Psoas muscle (tissue), 8 donors: ENCODE data around the gene HOXB13. TPM values are rescaled to one million over a fixed set of nuclear protein-coding genes. Genes with fewer than 3 reads are reported as not detected.

Experiments used
- ATAC-seq, 4 donors: fragments of 200-7000 bp; cut with Tn5 transposase; one replicate each; pipeline ENCODE4 v1.9.1; 2020; ENCODE audit warnings: moderate library complexity in 3 of 4, mild to moderate bottlenecking in 2 of 4
- DNase-seq, 2 donors: peaks; one replicate each; pipeline ENCODE4 v3.0.0-alpha.2; 2020
- H3K27ac ChIP-seq: fragments of 200-600 bp; one replicate; pipeline ENCODE4 v1.8.0; 2022
- H3K27me3 ChIP-seq, 3 donors: fragments of 200-600 bp in 1 of 3; one replicate each; pipeline versions ENCODE4 v1.6.1 to v1.8.0; 2013 to 2022; ENCODE audit warnings: low read length in 2 of 3, mild to moderate bottlenecking in 2 of 3, moderate library complexity in 1 of 3; ENCODE audit not compliant: insufficient read depth in 3 of 3
- H3K36me3 ChIP-seq, 2 donors: fragments of 200-600 bp in 1 of 2; one replicate each; pipeline versions ENCODE4 v1.6.1 to v1.8.0; 2013 to 2022; ENCODE audit warnings: low read depth in 1 of 2, mild to moderate bottlenecking in 1 of 2, moderate library complexity in 1 of 2; ENCODE audit not compliant: insufficient read depth in 1 of 2
- H3K4me1 ChIP-seq: fragments of 200-600 bp; one replicate; pipeline ENCODE4 v1.8.0; 2022
- H3K4me3 ChIP-seq: fragments of 200-600 bp; one replicate; pipeline ENCODE4 v1.8.0; 2022; ENCODE audit warnings: mild to moderate bottlenecking
- H3K9me3 ChIP-seq: fragments of 200-600 bp; one replicate; pipeline ENCODE4 v1.8.0; 2022
- CTCF ChIP-seq: fragments of 200-600 bp; IDR thresholded peaks from one replicate; pipeline ENCODE4 v1.8.0; 2022; ENCODE audit warnings: antibody characterized with exemption
- WGBS, 3 donors: extraction: QIAGEN DNeasy Blood & Tissue Kit; methylation state at CpG; one replicate each; pipeline versions ENCODE4 v1.1.6 to v1.1.7; 2013; 5-methylcytosine and 5-hydroxymethylcytosine counted together
- intact Hi-C, 2 donors: fragments of 100-400 bp; cut with DNase I; formaldehyde crosslinking; loops; one replicate each; pipeline versions ENCODE4 v1.11.0 to v1.14.2; 2022
- long read RNA-seq, 2 donors: library from polyadenylated mRNA; unstranded; transcript quantifications; one replicate each; pipeline ENCODE4 v2.0.0, GENCODE V29; 2021
- polyA plus RNA-seq, 3 donors: library from polyadenylated mRNA; stranded (reverse); fragments of 200-250 nt; gene quantifications; one replicate each; pipeline ENCODE4 v1.2.3, GENCODE V29; 2013
- total RNA-seq, 4 donors: library from RNA; stranded (reverse); fragmentation: NEBNext Ultra II Directional in 2 of 4; extraction: Animal tissue kit (Norgen Biotek cat#: 25700) in 2 of 4; gene quantifications; one replicate each; pipeline versions ENCODE4 v1.2.1 to v1.2.4, GENCODE V29; 2021 to 2023
- donor health status: healthy with polysubstance abuse.
- donor health status: DM: no; HTN: no; CAD: no; lungs with moderate emphysema.
- donor health status: Bipolar disorder and iron deficiency.
- donor health status: healthy.
- donor health status: DM: yes; HTN: yes; CAD: no.
- donor health status: DM: no; HTN: no; CAD: no.
- donor health status: DM: no; HTN: no; CAD: no.
- donor health status: DM: yes; HTN: yes; CAD: no.

HOXB13 gene
- total RNA-seq, result not detected
- polyA plus RNA-seq, result not detected
- long read RNA-seq, donor 1, result 0 reads
- long read RNA-seq, donor 2, result 0 reads

GRCh38 chr17:48728232-48729231, at the start of gene HOXB13:
Gene HOXB13, minus strand, starts transcription at chr17:48728750. Its CDS starts 157 bp downstream, at chr17:48728593.
- no peak within 1 kb of the TSS for H3K27ac ChIP-seq
- peak within 1 kb of the TSS; percentile 56 for H3K4me3 ChIP-seq
- DNase-seq (no peak), ATAC-seq (peak in 1 of 4 donors; percentile 51)
- H3K36me3 ChIP-seq, result no peaks in the 10 kb centered on the region
- H3K27me3 ChIP-seq, result peaks cover 4 to 97% (median 45%) of the 10 kb centered on the region in 3 donors
- intact Hi-C loops, result loop anchor here in 1 of 2 donors (5.0 kb wide), 1 partner anchor 64 kb away; no protein-coding TSS in a partner anchor
- TF ChIP-seq CTCF, result no peak
- H3K4me1 ChIP-seq, result peaks cover 12% of the 10 kb centered on the region
- H3K9me3 ChIP-seq, result no peaks in the 10 kb centered on the region
- 2 to 4% (median 4%) methylated on average over 45 to 55 of the region's 55 CpGs for WGBS, 3 donors

- intact Hi-C loops, result no loop called here
- Histone ChIP-seq H3K4me3 (no peak overlapping the region), H3K27ac (no peak overlapping the region), H3K36me3 (no peaks in the 10 kb centered on the region), H3K9me3 (no peaks in the 10 kb centered on the region), H3K27me3 (peaks cover 0 to 37% (median 2%) of the 10 kb centered on the region in 3 donors), H3K4me1 (no peaks in the 10 kb centered on the region)
- ATAC-seq (no peak), DNase-seq (no peak)
- no peak for TF ChIP-seq CTCF
These were observed 48.1 kb upstream of the HOXB13 start for GRCh38 chr17:48776602-48777001.

GRCh38 chr17:48773245-48773644, 44.7 kb upstream of the HOXB13 start:
- no peak for TF ChIP-seq CTCF
- Histone ChIP-seq H3K4me3 (no peak overlapping the region), H3K27ac (no peak overlapping the region), H3K27me3 (peaks cover 0 to 49% (median 2%) of the 10 kb centered on the region in 3 donors), H3K4me1 (no peaks in the 10 kb centered on the region), H3K9me3 (no peaks in the 10 kb centered on the region), H3K36me3 (no peaks in the 10 kb centered on the region)
- WGBS, 3 donors, result 73 to 83% (median 79%) methylated on average over 3 of the region's 3 CpGs
- no peak for DNase-seq
- intact Hi-C loops, result no loop called here
- ATAC-seq, result no peak

GRCh38 chr17:48770954-48771353, 42.4 kb upstream of the HOXB13 start:
- Histone ChIP-seq H3K27me3 (peaks cover 2 to 50% (median 2%) of the 10 kb centered on the region in 3 donors), H3K27ac (no peak overlapping the region), H3K36me3 (no peaks in the 10 kb centered on the region), H3K9me3 (no peaks in the 10 kb centered on the region), H3K4me3 (no peak overlapping the region), H3K4me1 (no peaks in the 10 kb centered on the region)
- intact Hi-C loops, result no loop called here
- no peak for TF ChIP-seq CTCF
- DNase-seq (no peak), ATAC-seq (no peak)
- 9 to 23% (median 18%) methylated on average over 3 of the region's 3 CpGs for WGBS, 3 donors
